ENCODE results near the gene C19orf12. TPM values are rescaled to one million over a fixed set of nuclear protein-coding genes. Genes with fewer than 3 reads are reported as not detected.

C19orf12 gene
- total RNA-seq, 2 experiments from 2014 or later: 7.7 TPM

DNA sequence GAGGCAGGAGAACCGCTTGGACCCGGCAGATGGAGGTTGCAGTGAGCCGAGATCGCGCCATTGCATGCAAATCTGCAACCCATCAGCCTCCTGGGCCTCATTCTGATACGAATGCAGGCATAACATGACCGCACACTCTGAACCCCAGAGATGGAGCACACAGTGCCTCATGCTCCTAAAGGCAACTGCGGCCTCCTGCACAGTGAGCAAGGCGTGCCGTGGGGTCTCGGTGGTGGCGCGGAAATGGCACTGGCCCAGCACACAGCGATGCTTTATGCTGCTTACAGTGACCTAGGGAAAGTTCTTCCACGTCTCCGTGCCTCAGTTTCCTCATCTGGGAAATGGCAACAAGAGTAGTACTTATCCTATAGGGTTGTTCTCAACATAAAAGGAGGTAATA is 2.0 kb upstream of the C19orf12 start:
- DNase-seq: peak in 1 of 14 experiments; percentile 33
- H3K27ac Mint-ChIP-seq: no peak overlapping the region

DNA sequence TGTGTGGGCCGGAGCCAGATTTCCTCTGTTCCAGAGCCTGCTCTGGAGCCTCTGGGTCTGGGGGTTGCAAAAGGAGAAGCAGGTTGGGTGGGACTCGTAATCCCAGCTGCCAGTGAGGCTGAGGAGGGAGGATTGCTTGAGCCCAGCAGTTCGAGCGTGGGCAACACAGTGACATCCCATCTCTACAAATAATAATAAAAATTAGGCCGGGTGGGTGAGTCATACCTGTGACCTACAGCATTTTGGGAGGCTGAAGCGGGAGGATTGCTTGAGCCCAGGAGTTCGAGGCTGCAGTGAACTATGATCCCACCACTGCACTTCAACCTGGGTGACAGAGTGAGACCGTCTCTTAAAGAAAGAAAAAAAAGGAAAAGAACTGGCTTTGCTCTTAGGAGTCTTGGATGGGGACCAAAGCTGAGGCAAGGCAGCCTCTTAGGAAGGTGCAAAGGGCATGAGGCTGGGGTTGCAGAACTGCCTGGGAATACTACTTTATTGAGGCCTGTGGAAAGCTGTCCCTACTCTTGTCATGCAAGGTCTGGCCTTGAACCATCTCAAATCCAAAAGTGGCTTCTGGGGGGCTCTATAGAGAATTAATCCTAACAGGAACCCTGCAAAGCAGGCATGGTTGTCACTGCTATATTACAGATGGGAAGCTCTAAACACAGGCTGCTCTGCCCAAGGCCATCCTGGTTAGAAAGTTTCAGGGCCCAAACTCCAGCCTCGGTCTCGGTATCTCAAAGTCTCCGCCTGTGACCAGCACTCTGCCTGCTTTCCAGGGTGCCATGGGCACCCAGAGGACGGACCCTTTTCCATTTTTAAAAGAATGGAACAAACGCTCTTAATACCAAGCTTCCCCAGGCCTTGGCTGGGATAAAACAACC is 880 bp upstream of the C19orf12 start:
- Mint-ChIP-seq H3K36me3 (ENCODE audit: low read depth) (peaks cover 31% of the 10 kb centered on the region), H3K9me3 (no peaks in the 10 kb centered on the region), H3K27ac (peak overlapping the region; percentile 89), H3K4me1 (ENCODE audit: low read depth) (peaks cover 52% of the 10 kb centered on the region), H3K27me3 (no peaks in the 10 kb centered on the region), H3K4me3 (peak overlapping the region; percentile 89)
- peaks cover 54% of the 10 kb centered on the region for H3K4me1 ChIP-seq (ENCODE audit: insufficient read depth, low read length)
- H3K9me3 ChIP-seq (ENCODE audit: control insufficient read depth in 1 of 2, insufficient read depth in 1 of 2, low read length in 2 of 2): no peaks in the 10 kb centered on the region
- H3K4me3 ChIP-seq (ENCODE audit: low read length): peak overlapping the region; percentile 69
- TF ChIP-seq, protein P1, sequence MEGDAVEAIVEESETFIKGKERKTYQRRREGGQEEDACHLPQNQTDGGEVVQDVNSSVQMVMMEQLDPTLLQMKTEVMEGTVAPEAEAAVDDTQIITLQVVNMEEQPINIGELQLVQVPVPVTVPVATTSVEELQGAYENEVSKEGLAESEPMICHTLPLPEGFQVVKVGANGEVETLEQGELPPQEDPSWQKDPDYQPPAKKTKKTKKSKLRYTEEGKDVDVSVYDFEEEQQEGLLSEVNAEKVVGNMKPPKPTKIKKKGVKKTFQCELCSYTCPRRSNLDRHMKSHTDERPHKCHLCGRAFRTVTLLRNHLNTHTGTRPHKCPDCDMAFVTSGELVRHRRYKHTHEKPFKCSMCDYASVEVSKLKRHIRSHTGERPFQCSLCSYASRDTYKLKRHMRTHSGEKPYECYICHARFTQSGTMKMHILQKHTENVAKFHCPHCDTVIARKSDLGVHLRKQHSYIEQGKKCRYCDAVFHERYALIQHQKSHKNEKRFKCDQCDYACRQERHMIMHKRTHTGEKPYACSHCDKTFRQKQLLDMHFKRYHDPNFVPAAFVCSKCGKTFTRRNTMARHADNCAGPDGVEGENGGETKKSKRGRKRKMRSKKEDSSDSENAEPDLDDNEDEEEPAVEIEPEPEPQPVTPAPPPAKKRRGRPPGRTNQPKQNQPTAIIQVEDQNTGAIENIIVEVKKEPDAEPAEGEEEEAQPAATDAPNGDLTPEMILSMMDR (IDR thresholded peaks at IDR 0.05): no peak
- peak; percentile 2 for ATAC-seq (ENCODE audit: poor library complexity)
- DNase-seq: peak in 2 of 14 experiments; percentile 18 to 31
- intact Hi-C loops (cut with DNase I, micrococcal nuclease): loop anchor here (1.0 to 10.0 kb wide), 6 partner anchors 22 to 1921 kb away; partner anchors contain the start of gene PLEKHF1 (in 1 of the 2)
- POLR2A ChIA-PET: interaction anchor here (0.6 to 7.5 kb wide), 25 partner anchors 8 to 1922 kb away, joined by 3 to 276 read pairs (median 5); partner anchors contain the start of genes PLEKHF1, POP4 and URI1
- H3K36me3 ChIP-seq (ENCODE audit: insufficient read depth, low read length): no peaks in the 10 kb centered on the region
- peak overlapping the region; percentile 81 to 90 for H3K27ac ChIP-seq (ENCODE audit: low read depth in 1 of 2, low read length in 2 of 2)
- CTCF ChIA-PET: interaction anchor here (0.6 to 3.8 kb wide), 30 partner anchors 9 to 226 kb away, joined by 3 to 59 read pairs (median 4); partner anchors contain the start of genes PLEKHF1, POP4 and URI1
- no peaks in the 10 kb centered on the region for H3K27me3 ChIP-seq (ENCODE audit: control insufficient read depth in 1 of 2, insufficient read depth in 2 of 2, low read length in 2 of 2)

More for the DNA sequence above, 2.0 kb upstream of the C19orf12 start:
- CTCF ChIA-PET: interaction anchor here (0.6 to 3.8 kb wide), 24 partner anchors 8 to 224 kb away, joined by 3 to 59 read pairs (median 5); partner anchors contain the start of genes PLEKHF1, POP4 and URI1
- H3K36me3 Mint-ChIP-seq (ENCODE audit: low read depth): peaks cover 25% of the 10 kb centered on the region
- H3K36me3 ChIP-seq (ENCODE audit: insufficient read depth, low read length): no peaks in the 10 kb centered on the region
- no peak overlapping the region for H3K27ac ChIP-seq (ENCODE audit: low read depth in 1 of 2, low read length in 2 of 2)
- POLR2A ChIA-PET: interaction anchor here (0.7 to 7.5 kb wide), 16 partner anchors 11 to 1923 kb away, joined by 3 to 276 read pairs (median 5); partner anchors contain the start of genes PLEKHF1 and POP4
- TF ChIP-seq, protein P1 (IDR thresholded peaks at IDR 0.05): no peak
- no peak overlapping the region for H3K4me3 ChIP-seq (ENCODE audit: low read length)
- intact Hi-C loops (cut with DNase I, micrococcal nuclease): loop anchor here in 1 of 2 experiments (2.0 to 10.0 kb wide), 3 partner anchors 52 to 1922 kb away; partner anchors contain the start of gene PLEKHF1
- H3K4me3 Mint-ChIP-seq: no peak overlapping the region
- no peaks in the 10 kb centered on the region for H3K27me3 ChIP-seq (ENCODE audit: control insufficient read depth in 1 of 2, insufficient read depth in 2 of 2, low read length in 2 of 2)
- peaks cover 43% of the 10 kb centered on the region for H3K4me1 ChIP-seq (ENCODE audit: insufficient read depth, low read length)
- H3K9me3 Mint-ChIP-seq: no peaks in the 10 kb centered on the region
- H3K4me1 Mint-ChIP-seq (ENCODE audit: low read depth): peaks cover 41% of the 10 kb centered on the region
- H3K9me3 ChIP-seq (ENCODE audit: control insufficient read depth in 1 of 2, insufficient read depth in 1 of 2, low read length in 2 of 2): no peaks in the 10 kb centered on the region
- no peaks in the 10 kb centered on the region for H3K27me3 Mint-ChIP-seq
- no peak for ATAC-seq (ENCODE audit: poor library complexity)

DNA sequence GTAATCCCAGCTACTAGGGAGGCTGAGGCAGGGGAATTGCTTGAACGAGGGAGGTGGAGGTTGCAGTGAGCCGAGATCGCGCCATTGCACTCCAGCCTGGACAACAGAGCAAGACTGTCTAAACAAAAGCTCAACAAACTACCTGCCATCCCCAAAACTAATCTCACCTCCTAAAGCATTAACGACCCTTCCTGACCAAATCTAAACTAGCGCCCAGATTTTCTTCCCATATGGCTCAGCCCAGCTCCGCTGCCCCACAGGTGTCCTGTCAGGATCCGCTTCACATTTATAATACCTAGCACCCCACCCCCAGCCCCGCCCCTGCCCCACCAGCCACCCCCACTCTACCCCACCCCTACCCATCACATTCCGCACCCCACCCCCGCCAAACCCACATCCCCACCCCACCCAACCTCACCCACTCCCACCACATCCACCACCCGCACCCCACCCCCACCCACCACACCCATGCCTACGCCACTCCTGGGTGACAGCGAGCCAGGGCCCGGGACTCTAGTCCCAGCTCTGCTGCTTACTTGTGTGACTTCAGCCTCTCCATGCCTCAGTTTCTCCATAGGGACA is 599 bp downstream of the C19orf12 start:
- DNase-seq: peak in 12 of 14 experiments; percentile 31 to 83 (median 57)
- POLR2A ChIA-PET: interaction anchor here (0.6 to 7.5 kb wide), 17 partner anchors 9 to 228 kb away, joined by 3 to 276 read pairs (median 8); partner anchors contain the start of genes PLEKHF1, POP4 and URI1
- peak overlapping the region; percentile 69 for H3K4me3 ChIP-seq (ENCODE audit: low read length)
- ATAC-seq (ENCODE audit: poor library complexity): peak; percentile 50
- no peaks in the 10 kb centered on the region for H3K27me3 ChIP-seq (ENCODE audit: control insufficient read depth in 1 of 2, insufficient read depth in 2 of 2, low read length in 2 of 2)
- Mint-ChIP-seq H3K27me3 (no peaks in the 10 kb centered on the region), H3K27ac (peak overlapping the region; percentile 89), H3K4me3 (peak overlapping the region; percentile 91), H3K36me3 (ENCODE audit: low read depth) (peaks cover 31% of the 10 kb centered on the region), H3K4me1 (ENCODE audit: low read depth) (peaks cover 66% of the 10 kb centered on the region), H3K9me3 (no peaks in the 10 kb centered on the region)
- H3K4me1 ChIP-seq (ENCODE audit: insufficient read depth, low read length): peaks cover 69% of the 10 kb centered on the region
- H3K36me3 ChIP-seq (ENCODE audit: insufficient read depth, low read length): peaks cover 3% of the 10 kb centered on the region
- CTCF ChIA-PET: interaction anchor here (1.1 to 3.8 kb wide), 5 partner anchors 21 to 104 kb away, joined by 3 to 59 read pairs (median 37); no protein-coding TSS in a partner anchor
- TF ChIP-seq, protein P1 (IDR thresholded peaks at IDR 0.05): no peak
- H3K27ac ChIP-seq (ENCODE audit: low read depth in 1 of 2, low read length in 2 of 2): peak overlapping the region; percentile 83 to 90
- intact Hi-C loops (cut with DNase I, micrococcal nuclease): loop anchor here (2.0 to 10.0 kb wide), 4 partner anchors 42 to 1920 kb away; partner anchors contain the start of gene URI1 (in 1 of the 2)
- no peaks in the 10 kb centered on the region for H3K9me3 ChIP-seq (ENCODE audit: control insufficient read depth in 1 of 2, insufficient read depth in 1 of 2, low read length in 2 of 2)

All from CD4-positive, alpha-beta T cell (primary cell).